Right ventricle myocardium superior (tissue), 1 donor: ENCODE data around the gene SLC19A1. TPM values are rescaled to one million over a fixed set of nuclear protein-coding genes. Genes with fewer than 3 reads are reported as not detected.
"Not testable (repeated sequence)": the region's sequence is repeated elsewhere in the genome, so short reads cannot be mapped to it uniquely, and the experiment has no call there.

Experiments
- ATAC-seq: fragments of 200-7000 bp; cut with Tn5 transposase; one replicate; pipeline ENCODE4 v1.9.1; 2020; ENCODE audit warnings: mild to moderate bottlenecking; ENCODE audit not compliant: poor library complexity
- DNase-seq: peaks from one replicate; pipeline ENCODE4 v3.0.0-alpha.2; 2020
- intact Hi-C: fragments of 100-400 bp; cut with DNase I; formaldehyde crosslinking; loops from one replicate; pipeline ENCODE4 v1.11.2; 2022
- total RNA-seq: library from RNA; stranded (reverse); fragmentation: NEBNext Ultra II Directional; extraction: Animal tissue kit (Norgen Biotek cat#: 25700); gene quantifications from one replicate; pipeline ENCODE4 v1.2.1, GENCODE V29; 2021
- donor health status: DM: no; HTN: yes; CAD: no; lungs with severe emphysema.

The SLC19A1 gene
- total RNA-seq, 1 donor from 2014 or later = 6.9 TPM

GRCh38 chr21:45538381-45539045 lies 3.7 kb downstream of the SLC19A1 start:
- intact Hi-C loops = no loop called here
- no peak for ATAC-seq

GRCh38 chr21:45537746-45538291 lies 4.4 kb downstream of the SLC19A1 start:
- ATAC-seq (no peak), DNase-seq (peak; percentile 33)
- intact Hi-C loops = no loop called here

More at GRCh38 chr21:45538381-45539045, 3.7 kb downstream of the SLC19A1 start:
- DNase-seq = peak; percentile 26

GRCh38 chr21:45537111-45537745 lies 5.0 kb downstream of the SLC19A1 start:
- ATAC-seq (no peak), DNase-seq (peak; percentile 34)
- intact Hi-C loops = no loop called here

- DNase-seq = peak; percentile 41
- no peak for ATAC-seq
- intact Hi-C loops = no loop called here
Measured at GRCh38 chr21:45536301-45537081, 5.7 kb downstream of the SLC19A1 start.

- ATAC-seq (no peak), DNase-seq (peak; percentile 56)
- intact Hi-C loops = no loop called here
Measured at GRCh38 chr21:45535341-45536081, 6.7 kb downstream of the SLC19A1 start.

GRCh38 chr21:45534636-45535331 lies 7.5 kb downstream of the SLC19A1 start:
- peak; percentile 90 for ATAC-seq
- intact Hi-C loops = no loop called here

GRCh38 chr21:45533846-45534635 lies 8.2 kb downstream of the SLC19A1 start:
- intact Hi-C loops = no loop called here
- ATAC-seq = peak; percentile 77
- DNase-seq = peak; percentile 66

More at GRCh38 chr21:45534636-45535331, 7.5 kb downstream of the SLC19A1 start:
- DNase-seq = peak; percentile 88

GRCh38 chr21:45533361-45533845 lies 8.8 kb downstream of the SLC19A1 start:
- ATAC-seq (no peak), DNase-seq (peak; percentile 34)
- intact Hi-C loops = no loop called here

- DNase-seq = peak; percentile 43
- ATAC-seq = no peak
- intact Hi-C loops = no loop called here
Measured at GRCh38 chr21:45532826-45533360, 9.3 kb downstream of the SLC19A1 start.

GRCh38 chr21:45531393-45532215 lies 10.6 kb downstream of the SLC19A1 start:
- intact Hi-C loops = no loop called here
- DNase-seq (peak; percentile 37), ATAC-seq (no peak)

GRCh38 chr21:45531114-45531392 lies 11.2 kb downstream of the SLC19A1 start:
- DNase-seq, intact Hi-C loops, ATAC-seq: not testable (repeated sequence)

- DNase-seq (peak; percentile 34), ATAC-seq (no peak)
- intact Hi-C loops = no loop called here
Measured at GRCh38 chr21:45530423-45531113, 11.7 kb downstream of the SLC19A1 start.

- peak; percentile 13 for DNase-seq
- intact Hi-C loops = no loop called here
Measured at GRCh38 chr21:45529785-45530422, 12.3 kb downstream of the SLC19A1 start.

GRCh38 chr21:45528981-45529784 lies 13.1 kb downstream of the SLC19A1 start:
- DNase-seq = peak; percentile 38

More at GRCh38 chr21:45529785-45530422, 12.3 kb downstream of the SLC19A1 start:
- no peak for ATAC-seq

More at GRCh38 chr21:45528981-45529784, 13.1 kb downstream of the SLC19A1 start:
- intact Hi-C loops = no loop called here
- ATAC-seq = no peak
